ENCODE data around the gene BORCS6.

Gene BORCS6

DNA sequence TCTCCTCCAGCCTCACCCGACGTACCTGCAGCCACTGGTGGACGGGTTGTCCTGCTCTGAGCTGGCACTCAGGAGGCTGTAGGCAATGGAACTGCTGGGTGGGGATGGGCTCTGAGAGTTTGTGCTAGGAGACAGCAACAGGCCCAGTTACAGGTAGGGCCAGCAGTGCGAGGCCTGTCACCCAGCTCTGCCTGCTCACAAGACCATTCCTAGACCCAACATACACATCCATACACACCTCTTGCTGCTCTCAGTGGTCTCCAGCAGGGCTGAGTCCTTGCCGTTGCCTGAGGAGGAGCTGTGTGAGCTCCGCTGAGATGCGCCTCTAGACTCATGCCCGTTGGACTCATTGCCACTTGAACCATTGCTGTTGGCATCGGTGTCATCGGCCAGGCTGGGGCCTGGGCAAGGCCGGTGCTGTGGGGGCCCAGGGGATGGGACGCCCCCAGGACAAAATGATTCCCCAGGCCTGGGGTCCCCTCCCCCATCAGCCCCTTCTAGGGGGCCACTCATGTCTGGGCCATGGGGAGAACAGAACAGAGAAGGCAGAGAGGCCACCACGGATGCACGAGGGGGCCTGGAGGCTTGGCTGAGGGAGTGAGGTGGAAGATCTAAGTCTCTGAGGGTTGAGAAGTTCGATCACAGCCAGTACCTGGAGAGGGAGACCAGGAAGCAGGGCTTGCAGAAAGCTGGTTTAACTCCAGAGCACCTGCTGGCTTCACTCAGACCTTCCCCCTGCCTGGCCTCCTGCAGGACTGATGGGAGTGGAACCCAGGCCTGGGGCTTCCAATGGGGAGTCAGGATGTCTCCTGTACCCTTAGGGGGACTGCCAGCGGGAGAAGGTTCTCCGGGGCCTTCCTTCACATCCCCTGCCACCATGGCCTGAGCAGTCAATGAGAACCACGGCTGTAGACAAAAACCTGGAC, 39.5 kb downstream of the BORCS6 start:
- TF ChIP-seq, protein P1, sequence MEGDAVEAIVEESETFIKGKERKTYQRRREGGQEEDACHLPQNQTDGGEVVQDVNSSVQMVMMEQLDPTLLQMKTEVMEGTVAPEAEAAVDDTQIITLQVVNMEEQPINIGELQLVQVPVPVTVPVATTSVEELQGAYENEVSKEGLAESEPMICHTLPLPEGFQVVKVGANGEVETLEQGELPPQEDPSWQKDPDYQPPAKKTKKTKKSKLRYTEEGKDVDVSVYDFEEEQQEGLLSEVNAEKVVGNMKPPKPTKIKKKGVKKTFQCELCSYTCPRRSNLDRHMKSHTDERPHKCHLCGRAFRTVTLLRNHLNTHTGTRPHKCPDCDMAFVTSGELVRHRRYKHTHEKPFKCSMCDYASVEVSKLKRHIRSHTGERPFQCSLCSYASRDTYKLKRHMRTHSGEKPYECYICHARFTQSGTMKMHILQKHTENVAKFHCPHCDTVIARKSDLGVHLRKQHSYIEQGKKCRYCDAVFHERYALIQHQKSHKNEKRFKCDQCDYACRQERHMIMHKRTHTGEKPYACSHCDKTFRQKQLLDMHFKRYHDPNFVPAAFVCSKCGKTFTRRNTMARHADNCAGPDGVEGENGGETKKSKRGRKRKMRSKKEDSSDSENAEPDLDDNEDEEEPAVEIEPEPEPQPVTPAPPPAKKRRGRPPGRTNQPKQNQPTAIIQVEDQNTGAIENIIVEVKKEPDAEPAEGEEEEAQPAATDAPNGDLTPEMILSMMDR (IDR thresholded peaks at IDR 0.05; ENCODE audit: extremely low read depth, missing control alignments), result no peak
- no peak for DNase-seq (ENCODE audit: low spot score)

DNA sequence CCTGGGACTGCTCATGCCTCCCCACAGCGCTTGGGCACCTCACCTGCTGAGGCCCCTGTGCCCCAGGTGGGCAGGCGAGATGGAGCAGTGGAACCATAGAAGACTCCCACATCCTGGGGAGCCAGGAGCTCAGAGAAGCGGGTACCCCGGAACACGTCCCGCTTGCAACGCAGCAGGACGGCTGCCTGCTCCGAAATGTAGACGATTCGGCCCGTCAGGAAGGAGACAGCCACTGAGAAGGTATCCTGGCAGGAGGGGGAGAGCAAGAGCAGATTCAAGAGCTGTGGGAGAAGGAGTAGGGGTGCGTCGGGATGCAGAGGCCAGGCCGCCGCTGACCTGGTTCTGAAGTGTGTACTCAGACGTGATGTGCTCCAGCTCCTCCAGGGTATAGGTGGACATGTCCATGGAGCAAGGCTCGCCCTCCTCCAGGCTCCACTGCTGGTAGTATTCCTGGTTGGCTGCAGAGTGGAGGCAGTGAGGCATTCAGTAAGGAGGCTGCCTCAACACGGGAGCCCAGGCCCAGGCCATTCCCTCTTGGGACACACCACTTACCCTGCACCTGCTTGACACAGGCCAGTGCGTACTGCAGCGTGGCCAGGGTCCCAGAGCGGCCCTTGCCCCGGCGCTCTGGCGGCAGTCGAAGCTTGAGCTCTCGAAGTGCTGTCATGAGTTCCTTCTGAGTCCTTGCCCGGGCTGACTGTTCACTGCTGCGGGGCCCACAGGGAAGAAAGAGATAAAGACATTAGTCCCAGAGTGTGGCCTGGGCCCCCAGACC, 40.4 kb downstream of the BORCS6 start:
- TF ChIP-seq, protein P1 (IDR thresholded peaks at IDR 0.05; ENCODE audit: extremely low read depth, missing control alignments), result no peak
- no peak for DNase-seq (ENCODE audit: low spot score)

DNA sequence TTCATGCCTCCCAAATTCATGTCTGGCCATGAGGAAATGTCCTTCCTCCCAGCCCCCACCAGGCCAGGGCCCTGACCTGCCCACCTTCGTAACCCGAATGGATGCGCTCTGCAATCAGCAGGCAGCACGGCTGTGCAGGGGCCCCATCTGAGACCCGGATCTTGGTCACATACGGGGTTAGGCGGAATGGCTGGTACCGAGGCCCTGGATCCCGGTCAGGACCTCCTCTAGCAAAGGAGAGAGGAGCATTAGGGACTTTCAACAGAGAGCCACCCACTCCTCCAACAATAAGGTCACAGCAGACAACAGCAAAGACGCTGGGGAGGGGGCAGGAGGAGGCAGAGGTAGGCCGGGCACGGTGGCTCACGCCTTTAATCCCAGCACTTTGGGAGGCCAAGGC, 41.4 kb downstream of the BORCS6 start:
- TF ChIP-seq, protein P1 (IDR thresholded peaks at IDR 0.05; ENCODE audit: extremely low read depth, missing control alignments), result no peak
- no peak for DNase-seq (ENCODE audit: low spot score)

DNA sequence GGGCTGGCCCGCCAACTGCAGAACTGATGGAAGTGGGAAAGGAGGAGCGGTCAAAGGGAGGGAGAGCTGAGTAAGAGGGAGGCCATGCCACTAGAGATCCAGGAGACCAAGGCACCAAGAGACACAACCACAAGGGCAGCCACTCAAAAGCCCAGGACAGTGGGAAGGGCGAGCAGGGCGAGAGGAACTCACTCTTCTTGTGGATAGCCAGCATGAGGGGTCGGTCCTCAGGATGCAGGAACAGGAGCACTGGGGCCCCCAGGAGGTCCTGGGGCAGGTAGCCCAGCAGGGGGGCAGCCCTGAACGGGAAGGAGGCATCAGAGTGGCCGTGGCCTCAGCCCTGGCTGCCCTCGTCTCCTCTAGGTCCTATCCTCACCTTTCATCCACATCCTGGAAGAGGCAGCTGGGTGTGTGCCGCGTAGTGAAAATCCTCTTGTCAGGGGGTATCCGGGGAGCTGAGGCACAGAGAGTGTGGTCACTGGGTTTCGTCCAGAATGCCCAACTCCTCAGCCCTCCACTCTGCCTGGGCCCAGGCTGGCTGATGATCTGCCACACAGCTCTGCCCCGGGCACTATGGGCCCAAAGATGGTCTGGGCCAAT, 42.1 kb downstream of the BORCS6 start:
- TF ChIP-seq, protein P1 (IDR thresholded peaks at IDR 0.05; ENCODE audit: extremely low read depth, missing control alignments), result no peak
- no peak for DNase-seq (ENCODE audit: low spot score)

DNA sequence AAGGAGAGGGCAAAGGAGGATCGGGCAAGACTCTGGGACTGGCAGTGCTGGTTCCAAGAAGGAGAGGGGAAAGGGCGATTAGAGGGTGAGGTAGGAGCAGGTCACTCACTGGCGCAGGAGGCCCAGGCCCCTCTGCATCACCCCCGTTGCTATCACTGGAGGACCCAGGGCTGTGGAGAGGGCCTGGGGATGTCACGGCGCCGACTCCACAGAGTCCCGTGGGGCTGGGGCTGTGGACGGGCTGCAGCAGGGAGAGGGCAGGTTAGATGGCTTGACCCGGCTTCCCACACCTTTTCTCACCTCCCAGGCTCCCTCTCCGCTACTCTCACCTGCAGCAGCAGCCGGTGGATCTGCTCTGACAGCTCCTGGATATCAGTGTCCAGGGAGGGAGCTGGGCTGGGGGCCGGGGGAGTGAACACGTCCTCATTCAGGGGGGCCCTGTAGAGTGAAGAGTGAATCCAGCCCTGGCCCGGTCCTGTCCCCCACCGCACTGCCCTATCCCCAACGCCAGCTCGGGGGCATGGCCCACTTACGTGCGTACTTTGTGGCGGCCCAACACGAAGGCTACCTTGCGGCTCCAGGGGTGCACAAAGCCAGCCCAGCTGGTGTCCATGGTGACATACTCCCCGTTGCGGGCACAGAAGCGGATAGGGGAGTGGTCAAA, 42.7 kb downstream of the BORCS6 start:
- no peak for DNase-seq (ENCODE audit: low spot score)
- TF ChIP-seq, protein P1 (IDR thresholded peaks at IDR 0.05; ENCODE audit: extremely low read depth, missing control alignments), result no peak

- DNase-seq (ENCODE audit: low spot score), result no peak
- TF ChIP-seq, protein P1 (IDR thresholded peaks at IDR 0.05; ENCODE audit: extremely low read depth, missing control alignments), result no peak
Measured at GRCh38 chr17:8146381-8147140, 43.4 kb downstream of the BORCS6 start.
